ENCODE measurements around the gene MYBBP1A. TPM values are rescaled to one million over a fixed set of nuclear protein-coding genes. Genes with fewer than 3 reads are reported as not detected.

The MYBBP1A gene
- total and polyA plus RNA-seq, 2 of the 8 experiments (the other 6 are each of a cell fraction or from before 2014, with no cell fraction given) = 46.8 to 151 TPM

DNA sequence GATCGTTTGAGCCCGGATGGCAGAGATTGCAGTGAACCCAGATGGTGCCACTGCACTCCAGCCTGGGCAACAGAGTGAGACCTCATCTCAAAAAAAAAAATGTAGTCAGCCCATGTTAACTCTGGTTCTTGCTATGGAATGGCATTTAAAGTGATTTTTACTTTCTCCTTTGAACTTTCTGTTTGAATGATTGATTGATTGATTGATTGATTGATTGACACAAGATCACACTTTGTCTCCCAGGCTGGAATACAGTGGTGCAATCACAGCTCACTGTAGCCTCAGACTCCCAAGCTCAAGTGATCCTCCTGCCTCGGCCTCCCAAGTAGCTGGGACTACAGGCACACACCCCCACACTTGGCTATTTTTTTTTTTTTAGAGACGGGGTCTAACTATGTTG lies 46.1 kb upstream of the MYBBP1A start (continued):
- TF ChIP-seq, protein P1, sequence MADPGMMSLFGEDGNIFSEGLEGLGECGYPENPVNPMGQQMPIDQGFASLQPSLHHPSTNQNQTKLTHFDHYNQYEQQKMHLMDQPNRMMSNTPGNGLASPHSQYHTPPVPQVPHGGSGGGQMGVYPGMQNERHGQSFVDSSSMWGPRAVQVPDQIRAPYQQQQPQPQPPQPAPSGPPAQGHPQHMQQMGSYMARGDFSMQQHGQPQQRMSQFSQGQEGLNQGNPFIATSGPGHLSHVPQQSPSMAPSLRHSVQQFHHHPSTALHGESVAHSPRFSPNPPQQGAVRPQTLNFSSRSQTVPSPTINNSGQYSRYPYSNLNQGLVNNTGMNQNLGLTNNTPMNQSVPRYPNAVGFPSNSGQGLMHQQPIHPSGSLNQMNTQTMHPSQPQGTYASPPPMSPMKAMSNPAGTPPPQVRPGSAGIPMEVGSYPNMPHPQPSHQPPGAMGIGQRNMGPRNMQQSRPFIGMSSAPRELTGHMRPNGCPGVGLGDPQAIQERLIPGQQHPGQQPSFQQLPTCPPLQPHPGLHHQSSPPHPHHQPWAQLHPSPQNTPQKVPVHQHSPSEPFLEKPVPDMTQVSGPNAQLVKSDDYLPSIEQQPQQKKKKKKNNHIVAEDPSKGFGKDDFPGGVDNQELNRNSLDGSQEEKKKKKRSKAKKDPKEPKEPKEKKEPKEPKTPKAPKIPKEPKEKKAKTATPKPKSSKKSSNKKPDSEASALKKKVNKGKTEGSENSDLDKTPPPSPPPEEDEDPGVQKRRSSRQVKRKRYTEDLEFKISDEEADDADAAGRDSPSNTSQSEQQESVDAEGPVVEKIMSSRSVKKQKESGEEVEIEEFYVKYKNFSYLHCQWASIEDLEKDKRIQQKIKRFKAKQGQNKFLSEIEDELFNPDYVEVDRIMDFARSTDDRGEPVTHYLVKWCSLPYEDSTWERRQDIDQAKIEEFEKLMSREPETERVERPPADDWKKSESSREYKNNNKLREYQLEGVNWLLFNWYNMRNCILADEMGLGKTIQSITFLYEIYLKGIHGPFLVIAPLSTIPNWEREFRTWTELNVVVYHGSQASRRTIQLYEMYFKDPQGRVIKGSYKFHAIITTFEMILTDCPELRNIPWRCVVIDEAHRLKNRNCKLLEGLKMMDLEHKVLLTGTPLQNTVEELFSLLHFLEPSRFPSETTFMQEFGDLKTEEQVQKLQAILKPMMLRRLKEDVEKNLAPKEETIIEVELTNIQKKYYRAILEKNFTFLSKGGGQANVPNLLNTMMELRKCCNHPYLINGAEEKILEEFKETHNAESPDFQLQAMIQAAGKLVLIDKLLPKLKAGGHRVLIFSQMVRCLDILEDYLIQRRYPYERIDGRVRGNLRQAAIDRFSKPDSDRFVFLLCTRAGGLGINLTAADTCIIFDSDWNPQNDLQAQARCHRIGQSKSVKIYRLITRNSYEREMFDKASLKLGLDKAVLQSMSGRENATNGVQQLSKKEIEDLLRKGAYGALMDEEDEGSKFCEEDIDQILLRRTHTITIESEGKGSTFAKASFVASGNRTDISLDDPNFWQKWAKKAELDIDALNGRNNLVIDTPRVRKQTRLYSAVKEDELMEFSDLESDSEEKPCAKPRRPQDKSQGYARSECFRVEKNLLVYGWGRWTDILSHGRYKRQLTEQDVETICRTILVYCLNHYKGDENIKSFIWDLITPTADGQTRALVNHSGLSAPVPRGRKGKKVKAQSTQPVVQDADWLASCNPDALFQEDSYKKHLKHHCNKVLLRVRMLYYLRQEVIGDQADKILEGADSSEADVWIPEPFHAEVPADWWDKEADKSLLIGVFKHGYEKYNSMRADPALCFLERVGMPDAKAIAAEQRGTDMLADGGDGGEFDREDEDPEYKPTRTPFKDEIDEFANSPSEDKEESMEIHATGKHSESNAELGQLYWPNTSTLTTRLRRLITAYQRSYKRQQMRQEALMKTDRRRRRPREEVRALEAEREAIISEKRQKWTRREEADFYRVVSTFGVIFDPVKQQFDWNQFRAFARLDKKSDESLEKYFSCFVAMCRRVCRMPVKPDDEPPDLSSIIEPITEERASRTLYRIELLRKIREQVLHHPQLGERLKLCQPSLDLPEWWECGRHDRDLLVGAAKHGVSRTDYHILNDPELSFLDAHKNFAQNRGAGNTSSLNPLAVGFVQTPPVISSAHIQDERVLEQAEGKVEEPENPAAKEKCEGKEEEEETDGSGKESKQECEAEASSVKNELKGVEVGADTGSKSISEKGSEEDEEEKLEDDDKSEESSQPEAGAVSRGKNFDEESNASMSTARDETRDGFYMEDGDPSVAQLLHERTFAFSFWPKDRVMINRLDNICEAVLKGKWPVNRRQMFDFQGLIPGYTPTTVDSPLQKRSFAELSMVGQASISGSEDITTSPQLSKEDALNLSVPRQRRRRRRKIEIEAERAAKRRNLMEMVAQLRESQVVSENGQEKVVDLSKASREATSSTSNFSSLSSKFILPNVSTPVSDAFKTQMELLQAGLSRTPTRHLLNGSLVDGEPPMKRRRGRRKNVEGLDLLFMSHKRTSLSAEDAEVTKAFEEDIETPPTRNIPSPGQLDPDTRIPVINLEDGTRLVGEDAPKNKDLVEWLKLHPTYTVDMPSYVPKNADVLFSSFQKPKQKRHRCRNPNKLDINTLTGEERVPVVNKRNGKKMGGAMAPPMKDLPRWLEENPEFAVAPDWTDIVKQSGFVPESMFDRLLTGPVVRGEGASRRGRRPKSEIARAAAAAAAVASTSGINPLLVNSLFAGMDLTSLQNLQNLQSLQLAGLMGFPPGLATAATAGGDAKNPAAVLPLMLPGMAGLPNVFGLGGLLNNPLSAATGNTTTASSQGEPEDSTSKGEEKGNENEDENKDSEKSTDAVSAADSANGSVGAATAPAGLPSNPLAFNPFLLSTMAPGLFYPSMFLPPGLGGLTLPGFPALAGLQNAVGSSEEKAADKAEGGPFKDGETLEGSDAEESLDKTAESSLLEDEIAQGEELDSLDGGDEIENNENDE (IDR thresholded peaks at IDR 0.05; ENCODE audit: insufficient replicate concordance, low read length) = no peak
- TF ChIP-seq HDAC2 (IDR thresholded peaks at IDR 0.05; ENCODE audit: borderline replicate concordance in 1 of 2, low read depth in 2 of 2, low read length in 2 of 2) = no peak
- TF ChIP-seq FOSL1 (IDR thresholded peaks at IDR 0.05; ENCODE audit: insufficient read depth, low read depth, low read length) = no peak
- no peak for TF ChIP-seq KDM1A (IDR thresholded peaks at IDR 0.05; ENCODE audit: borderline replicate concordance, low read length)
- TF ChIP-seq CEBPB (IDR thresholded peaks at IDR 0.05; ENCODE audit: low read depth, low read length) = no peak
- TF ChIP-seq, protein P2, sequence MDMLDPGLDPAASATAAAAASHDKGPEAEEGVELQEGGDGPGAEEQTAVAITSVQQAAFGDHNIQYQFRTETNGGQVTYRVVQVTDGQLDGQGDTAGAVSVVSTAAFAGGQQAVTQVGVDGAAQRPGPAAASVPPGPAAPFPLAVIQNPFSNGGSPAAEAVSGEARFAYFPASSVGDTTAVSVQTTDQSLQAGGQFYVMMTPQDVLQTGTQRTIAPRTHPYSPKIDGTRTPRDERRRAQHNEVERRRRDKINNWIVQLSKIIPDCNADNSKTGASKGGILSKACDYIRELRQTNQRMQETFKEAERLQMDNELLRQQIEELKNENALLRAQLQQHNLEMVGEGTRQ (IDR thresholded peaks at IDR 0.05; ENCODE audit: low read length) = no peak
- TF ChIP-seq BRCA1 (IDR thresholded peaks at IDR 0.05; ENCODE audit: low read depth, low read length) = no peak
- TF ChIP-seq ASH2L (IDR thresholded peaks at IDR 0.05; ENCODE audit: low read length) = no peak
- no peak for TF ChIP-seq POU5F1 (IDR thresholded peaks at IDR 0.05; ENCODE audit: low read depth, low read length)
- TF ChIP-seq SIN3A (conservative IDR thresholded peaks at IDR 0.05 in 1 of 2, IDR thresholded peaks at IDR 0.05 in 1 of 2; ENCODE audit: low read depth in 1 of 2, low read length in 2 of 2) = no peak
- no peak for TF ChIP-seq TAF1 (IDR thresholded peaks at IDR 0.05; ENCODE audit: low read depth, low read length)
